ENCODE measurements around the gene SHC2.

The SHC2 gene

DNA sequence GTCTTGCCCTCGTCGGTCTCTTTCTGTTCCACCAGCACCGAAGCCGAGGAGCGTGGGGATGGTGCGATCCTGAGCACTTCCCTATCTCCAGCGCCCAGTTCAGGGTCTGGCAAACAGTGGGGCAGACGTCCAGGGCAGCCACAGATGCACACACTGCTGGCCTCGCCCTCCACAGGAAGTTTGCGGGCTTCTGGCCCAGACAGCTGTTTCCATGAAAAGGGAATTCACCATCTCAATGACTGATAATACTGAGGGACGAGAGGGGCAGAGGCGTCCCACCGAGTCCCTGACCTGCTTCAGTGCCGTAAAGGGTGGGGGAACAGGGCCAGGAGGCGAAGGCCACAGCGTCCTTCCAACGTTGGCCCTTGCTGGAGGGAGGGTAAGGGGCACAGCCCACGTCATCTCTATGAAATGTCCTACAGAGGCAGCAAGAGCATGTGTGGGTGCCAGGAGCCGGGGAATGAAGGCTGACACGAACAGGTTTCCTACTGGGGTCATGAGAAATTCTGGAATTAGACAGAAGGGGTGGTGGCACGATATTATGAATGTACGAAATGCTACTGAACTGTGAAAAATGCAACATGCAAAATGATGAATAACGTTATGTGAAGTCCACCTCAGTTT, 19.5 kb downstream of the SHC2 start:
- ChIA-PET POLR2A (no interaction called here), CTCF (no interaction called here)

More for the DNA sequence above, 19.5 kb downstream of the SHC2 start:
- H3K36me3 ChIP-seq (ENCODE audit: control insufficient read depth in 2 of 2, insufficient read depth in 1 of 2, low read length in 2 of 2), result peaks cover 0 to 8% of the 10 kb centered on the region in 2 experiments; a peak in 2 of 3 replicates
- no peak overlapping the region for H3K4me3 ChIP-seq (ENCODE audit: low read depth, low read length)
- no peaks in the 10 kb centered on the region for H3K4me1 ChIP-seq (ENCODE audit: control insufficient read depth, insufficient read depth, low read length)
- no peak overlapping the region for H3K27ac ChIP-seq (ENCODE audit: extremely low read depth, low read depth, low read length)
- TF ChIP-seq ZBTB44 (tag by site-specific recombination; IDR thresholded peaks at IDR 0.05) (no peak), ZNF596 (tag by site-specific recombination; IDR thresholded peaks at IDR 0.05) (no peak), ZNF138 (tag by site-specific recombination; IDR thresholded peaks at IDR 0.05; ENCODE audit: borderline replicate concordance) (no peak), ZNF146 (tag by site-specific recombination; IDR thresholded peaks at IDR 0.05) (no peak), ZNF626 (tag by site-specific recombination; IDR thresholded peaks at IDR 0.05) (no peak), SALL2 (tag by site-specific recombination; IDR thresholded peaks at IDR 0.05; ENCODE audit: borderline replicate concordance) (no peak), ZNF423 (tag by site-specific recombination; IDR thresholded peaks at IDR 0.05) (no peak), ZNF133 (tag by site-specific recombination; IDR thresholded peaks at IDR 0.05) (no peak), ZXDB (tag by site-specific recombination; IDR thresholded peaks at IDR 0.05) (no peak), ZNF112 (tag by site-specific recombination; IDR thresholded peaks at IDR 0.05) (no peak), OSR2 (tag by site-specific recombination; IDR thresholded peaks at IDR 0.05) (no peak), ZBTB26 (tag by site-specific recombination; optimal IDR thresholded peaks at IDR 0.05) (no peak), ZSCAN5A (tag by site-specific recombination; IDR thresholded peaks at IDR 0.05) (no peak), HOXC10 (CRISPR knock-in tag; IDR thresholded peaks at IDR 0.05) (no peak), ZNF302 (tag by site-specific recombination; IDR thresholded peaks at IDR 0.05; ENCODE audit: low read depth) (no peak), ZNF433 (tag by site-specific recombination; IDR thresholded peaks at IDR 0.05; ENCODE audit: low read depth) (no peak), ZNF621 (tag by site-specific recombination; IDR thresholded peaks at IDR 0.05) (no peak), KLF9 (tag by site-specific recombination; IDR thresholded peaks at IDR 0.05; ENCODE audit: low read depth) (no peak)
- TF ChIP-seq, protein P1, sequence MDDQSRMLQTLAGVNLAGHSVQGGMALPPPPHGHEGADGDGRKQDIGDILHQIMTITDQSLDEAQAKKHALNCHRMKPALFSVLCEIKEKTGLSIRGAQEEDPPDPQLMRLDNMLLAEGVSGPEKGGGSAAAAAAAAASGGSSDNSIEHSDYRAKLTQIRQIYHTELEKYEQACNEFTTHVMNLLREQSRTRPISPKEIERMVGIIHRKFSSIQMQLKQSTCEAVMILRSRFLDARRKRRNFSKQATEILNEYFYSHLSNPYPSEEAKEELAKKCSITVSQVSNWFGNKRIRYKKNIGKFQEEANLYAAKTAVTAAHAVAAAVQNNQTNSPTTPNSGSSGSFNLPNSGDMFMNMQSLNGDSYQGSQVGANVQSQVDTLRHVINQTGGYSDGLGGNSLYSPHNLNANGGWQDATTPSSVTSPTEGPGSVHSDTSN (CRISPR knock-in tag; IDR thresholded peaks at IDR 0.05), result no peak
- TF ChIP-seq, protein P2, sequence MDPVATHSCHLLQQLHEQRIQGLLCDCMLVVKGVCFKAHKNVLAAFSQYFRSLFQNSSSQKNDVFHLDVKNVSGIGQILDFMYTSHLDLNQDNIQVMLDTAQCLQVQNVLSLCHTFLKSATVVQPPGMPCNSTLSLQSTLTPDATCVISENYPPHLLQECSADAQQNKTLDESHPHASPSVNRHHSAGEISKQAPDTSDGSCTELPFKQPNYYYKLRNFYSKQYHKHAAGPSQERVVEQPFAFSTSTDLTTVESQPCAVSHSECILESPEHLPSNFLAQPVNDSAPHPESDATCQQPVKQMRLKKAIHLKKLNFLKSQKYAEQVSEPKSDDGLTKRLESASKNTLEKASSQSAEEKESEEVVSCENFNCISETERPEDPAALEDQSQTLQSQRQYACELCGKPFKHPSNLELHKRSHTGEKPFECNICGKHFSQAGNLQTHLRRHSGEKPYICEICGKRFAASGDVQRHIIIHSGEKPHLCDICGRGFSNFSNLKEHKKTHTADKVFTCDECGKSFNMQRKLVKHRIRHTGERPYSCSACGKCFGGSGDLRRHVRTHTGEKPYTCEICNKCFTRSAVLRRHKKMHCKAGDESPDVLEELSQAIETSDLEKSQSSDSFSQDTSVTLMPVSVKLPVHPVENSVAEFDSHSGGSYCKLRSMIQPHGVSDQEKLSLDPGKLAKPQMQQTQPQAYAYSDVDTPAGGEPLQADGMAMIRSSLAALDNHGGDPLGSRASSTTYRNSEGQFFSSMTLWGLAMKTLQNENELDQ (tag by site-specific recombination; IDR thresholded peaks at IDR 0.05; ENCODE audit: low read depth), result no peak
- H3K9me3 ChIP-seq (ENCODE audit: control insufficient read depth, insufficient read depth, low read depth, low read length), result no peaks in the 10 kb centered on the region

Measured in HEK293 (cell line).